HL-60/S4 treated with retinoic acid at 250 ng/mL for 4 days and 3 days (cell line): ENCODE measurements around the gene KCNQ1.

ENCODE experiments used
- in situ Hi-C: fragments of 300-500 bp; cut with MboI; formaldehyde crosslinking; loops from 2 replicates; pipeline ENCODE4 v1.7.0; 2022; ENCODE audit warnings: low sequenced_read_pairs

Gene KCNQ1

GRCh38 chr11:2584434-2584811, 139.6 kb downstream of the KCNQ1 start:
- in situ Hi-C loops = no loop called here

- in situ Hi-C loops = no loop called here
Measured at GRCh38 chr11:2584812-2585565, 140.2 kb downstream of the KCNQ1 start.

GRCh38 chr11:2585566-2586086, 140.8 kb downstream of the KCNQ1 start:
- in situ Hi-C loops = no loop called here

GRCh38 chr11:2586087-2586792, 141.4 kb downstream of the KCNQ1 start:
- in situ Hi-C loops = no loop called here

GRCh38 chr11:2586793-2587131, 142.0 kb downstream of the KCNQ1 start:
- in situ Hi-C loops = no loop called here

GRCh38 chr11:2587132-2587930, 142.5 kb downstream of the KCNQ1 start:
- in situ Hi-C loops = no loop called here

GRCh38 chr11:2587976-2588748, 143.4 kb downstream of the KCNQ1 start:
- in situ Hi-C loops = no loop called here

GRCh38 chr11:2588809-2589537, 144.2 kb downstream of the KCNQ1 start:
- in situ Hi-C loops = no loop called here

- in situ Hi-C loops = no loop called here
Measured at GRCh38 chr11:2589538-2589934, 144.7 kb downstream of the KCNQ1 start.

- in situ Hi-C loops = no loop called here
Measured at GRCh38 chr11:2590131-2590964, 145.5 kb downstream of the KCNQ1 start.

GRCh38 chr11:2590965-2591754, 146.4 kb downstream of the KCNQ1 start:
- in situ Hi-C loops = no loop called here

GRCh38 chr11:2591805-2592204, 147.0 kb downstream of the KCNQ1 start:
- in situ Hi-C loops = no loop called here

GRCh38 chr11:2592559-2593392, 148.0 kb downstream of the KCNQ1 start:
- in situ Hi-C loops = no loop called here

GRCh38 chr11:2593393-2593950, 148.7 kb downstream of the KCNQ1 start:
- in situ Hi-C loops = no loop called here

GRCh38 chr11:2594267-2594666, 149.5 kb downstream of the KCNQ1 start:
- in situ Hi-C loops = no loop called here

- in situ Hi-C loops = no loop called here
Measured at GRCh38 chr11:2595204-2595603, 150.4 kb downstream of the KCNQ1 start.

- in situ Hi-C loops = no loop called here
Measured at GRCh38 chr11:2599561-2600189, 154.9 kb downstream of the KCNQ1 start.
